ENCODE measurements around the gene SLC41A3.
"Not testable (repeated sequence)": the region's sequence is repeated elsewhere in the genome, so short reads cannot be mapped to it uniquely, and the experiment has no call there.

SLC41A3 gene

GRCh38 chr3:126057936-126058335, 26.0 kb downstream of the SLC41A3 start:
- no peak overlapping the region for H3K27ac ChIP-seq
- no peak for DNase-seq (ENCODE audit: low read depth, low spot score)

GRCh38 chr3:126057501-126057819, 26.5 kb downstream of the SLC41A3 start:
- no peak overlapping the region for H3K27ac ChIP-seq
- no peak for DNase-seq (ENCODE audit: low read depth, low spot score)

GRCh38 chr3:126056681-126057500, 27.0 kb downstream of the SLC41A3 start:
- H3K27ac ChIP-seq, result no peak overlapping the region
- DNase-seq (ENCODE audit: low read depth, low spot score), result no peak

DNA sequence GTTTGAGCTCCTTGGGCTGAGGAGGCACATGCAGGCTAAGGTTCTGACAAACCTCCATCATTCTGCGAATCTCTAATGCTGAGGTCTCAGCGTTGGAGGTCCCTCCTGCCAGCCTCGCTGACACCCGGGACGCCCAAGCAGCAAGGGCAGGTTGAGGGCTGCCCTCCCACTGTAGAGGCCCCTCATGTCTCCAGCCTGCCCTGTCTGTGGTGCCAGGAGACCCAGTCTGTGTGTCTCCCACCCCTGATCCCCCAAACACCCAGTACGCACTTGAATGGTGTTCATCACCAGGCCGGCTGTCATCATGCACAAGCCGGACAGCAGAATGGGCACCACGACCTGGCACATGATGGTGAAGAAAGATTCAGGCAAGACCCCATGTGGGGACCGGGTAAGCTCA, 27.8 kb downstream of the SLC41A3 start:
- DNase-seq (ENCODE audit: low read depth, low spot score), result no peak
- H3K27ac ChIP-seq, result no peak overlapping the region

- no peak overlapping the region for H3K27ac ChIP-seq
- DNase-seq (ENCODE audit: low read depth, low spot score), result no peak
Measured at GRCh38 chr3:126054870-126055269, 29.1 kb downstream of the SLC41A3 start.

GRCh38 chr3:126053949-126054569, 29.9 kb downstream of the SLC41A3 start:
- H3K27ac ChIP-seq, result no peak overlapping the region
- DNase-seq (ENCODE audit: low read depth, low spot score), result no peak

- no peak for DNase-seq (ENCODE audit: low read depth, low spot score)
- no peak overlapping the region for H3K27ac ChIP-seq
Measured at GRCh38 chr3:126053513-126053912, 30.4 kb downstream of the SLC41A3 start.

GRCh38 chr3:126052196-126053058, 31.5 kb downstream of the SLC41A3 start:
- no peak overlapping the region for H3K27ac ChIP-seq
- no peak for DNase-seq (ENCODE audit: low read depth, low spot score)

DNA sequence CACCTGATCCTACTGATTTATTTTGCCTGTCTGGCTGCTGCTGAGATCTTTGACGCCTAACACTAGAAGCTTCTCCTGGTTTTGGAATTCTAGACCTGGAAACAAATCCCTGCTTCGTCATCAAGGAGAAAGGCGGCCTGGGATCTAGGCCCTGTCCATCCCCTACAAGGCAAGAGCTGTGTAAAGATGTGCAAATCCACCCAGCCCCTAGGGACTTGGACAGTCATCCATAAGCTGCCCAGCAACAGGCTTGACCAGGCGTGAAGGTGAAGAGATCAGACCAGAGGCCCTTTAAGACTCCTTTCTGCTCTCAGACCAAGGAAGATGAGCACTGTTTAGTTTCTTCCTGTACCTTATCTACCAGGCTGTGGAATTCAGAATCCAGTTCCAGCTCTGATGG, 32.2 kb downstream of the SLC41A3 start:
- no peak for DNase-seq (ENCODE audit: low read depth, low spot score)

DNA sequence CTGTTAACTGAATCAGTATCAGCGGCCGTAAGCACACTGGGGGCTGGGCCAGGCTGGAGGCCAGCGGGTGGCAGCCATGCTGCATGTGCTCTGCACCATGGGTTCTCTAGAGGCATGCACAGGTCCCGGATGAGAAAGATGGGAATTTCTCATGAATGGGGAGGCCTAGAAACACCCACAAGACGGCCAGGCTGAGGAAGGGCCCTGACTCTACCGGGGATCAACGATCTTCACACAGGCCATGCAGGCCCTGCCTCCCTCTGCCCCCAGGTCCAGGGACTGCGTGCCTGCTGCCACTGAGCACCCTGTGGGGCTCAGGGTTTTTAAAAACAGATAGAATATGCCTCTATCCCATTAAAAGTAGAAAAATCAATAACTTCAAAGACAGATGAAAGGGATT, 32.7 kb downstream of the SLC41A3 start:
- DNase-seq (ENCODE audit: low read depth, low spot score), result no peak
- no peak overlapping the region for H3K27ac ChIP-seq

More for the DNA sequence above, 32.2 kb downstream of the SLC41A3 start:
- no peak overlapping the region for H3K27ac ChIP-seq

DNA sequence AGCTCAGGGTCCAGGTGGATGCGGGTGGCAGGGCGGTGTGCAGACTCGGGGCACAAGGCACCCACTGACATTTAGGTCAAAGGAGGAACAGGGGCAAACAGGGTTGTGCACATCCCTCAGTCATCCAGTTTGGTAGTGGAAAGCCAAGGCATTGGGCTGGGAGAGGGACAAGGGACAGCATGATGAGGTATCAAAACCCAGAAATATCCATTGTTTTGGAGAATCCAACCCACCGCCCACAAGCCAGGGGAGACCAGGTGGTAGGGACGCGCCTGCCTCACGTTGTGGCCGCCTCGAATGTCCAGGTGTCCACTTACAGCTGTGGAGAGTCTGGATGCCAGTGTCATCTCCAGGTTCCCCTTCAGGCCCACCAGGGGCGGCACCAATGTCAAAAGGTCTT, 33.3 kb downstream of the SLC41A3 start:
- DNase-seq (ENCODE audit: low read depth, low spot score), result no peak
- no peak overlapping the region for H3K27ac ChIP-seq

DNA sequence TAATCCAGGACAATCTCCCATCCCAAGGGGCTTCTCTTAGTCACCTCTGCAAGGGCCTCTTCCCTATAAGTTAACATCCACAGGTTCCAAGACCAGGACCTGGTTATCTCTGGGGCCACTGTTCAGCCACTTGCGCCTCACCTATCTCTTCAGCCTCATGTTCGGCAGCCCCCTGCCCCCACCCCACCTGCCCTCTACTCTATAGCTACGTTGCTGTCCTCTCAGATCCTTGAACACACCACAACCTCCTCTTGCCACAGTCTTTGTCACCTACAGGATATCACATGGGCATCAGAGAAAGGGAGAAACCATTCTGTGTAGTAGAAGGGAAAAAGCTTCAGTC, 33.9 kb downstream of the SLC41A3 start:
- DNase-seq (ENCODE audit: low read depth, low spot score), result no peak
- no peak overlapping the region for H3K27ac ChIP-seq

DNA sequence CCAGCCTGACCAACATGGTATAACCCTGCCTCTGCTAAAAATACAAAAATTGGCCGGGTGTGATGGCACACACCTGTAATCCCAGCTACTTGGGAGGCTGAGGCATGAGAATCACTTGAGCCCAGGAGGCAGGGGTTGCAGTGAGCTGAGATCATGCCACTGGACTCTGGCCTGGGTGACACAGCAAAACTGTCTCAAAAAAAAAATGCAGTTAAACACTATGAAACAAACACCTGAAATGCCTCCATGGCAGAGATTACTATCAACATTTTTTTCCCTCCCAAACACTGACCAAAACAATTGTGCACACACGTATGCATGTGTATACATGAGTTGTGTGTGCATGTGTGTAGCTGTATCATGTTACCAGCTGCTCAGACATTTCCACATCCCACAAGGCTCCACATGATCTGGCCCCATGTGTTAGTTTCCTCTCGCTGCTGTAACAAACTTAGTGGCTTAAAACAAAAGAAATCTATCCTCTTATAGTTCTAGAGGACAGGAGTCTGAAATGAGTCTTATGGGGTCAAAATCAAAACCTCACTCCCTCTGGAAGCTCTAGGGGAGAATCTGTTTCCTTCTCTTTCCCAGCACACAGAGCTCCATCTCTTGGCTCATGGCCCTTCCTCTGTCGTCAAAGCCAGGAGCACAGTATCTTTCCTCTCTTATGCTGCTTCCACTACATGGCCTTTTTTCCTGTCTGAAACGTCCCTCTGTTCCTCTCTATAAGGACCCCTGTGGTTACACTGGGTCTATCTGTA, 34.5 kb downstream of the SLC41A3 start:
- H3K27ac ChIP-seq, result no peak overlapping the region
- DNase-seq (ENCODE audit: low read depth, low spot score), result no peak

DNA sequence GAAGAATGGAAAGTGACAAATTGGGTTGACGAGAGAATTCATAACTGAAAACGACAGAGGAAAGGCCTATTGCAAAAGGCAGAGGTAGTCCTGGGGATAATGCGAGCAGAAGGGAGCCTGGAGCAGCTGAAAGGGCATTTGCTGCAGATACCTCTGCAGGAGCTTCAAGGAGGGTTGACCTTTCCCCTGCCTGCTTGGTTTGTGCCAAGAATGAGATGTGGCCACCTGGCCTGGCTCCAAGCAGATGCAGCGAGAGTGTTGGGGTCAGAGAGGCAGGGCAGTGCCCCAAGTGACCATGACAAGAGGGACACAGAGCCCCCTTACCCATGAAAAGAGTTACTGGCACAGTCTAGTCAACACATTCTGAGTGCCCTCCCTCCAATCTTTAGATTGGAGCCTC, 43.5 kb downstream of the SLC41A3 start:
- no peak overlapping the region for H3K27ac ChIP-seq
- no peak for DNase-seq (ENCODE audit: low read depth, low spot score)

DNA sequence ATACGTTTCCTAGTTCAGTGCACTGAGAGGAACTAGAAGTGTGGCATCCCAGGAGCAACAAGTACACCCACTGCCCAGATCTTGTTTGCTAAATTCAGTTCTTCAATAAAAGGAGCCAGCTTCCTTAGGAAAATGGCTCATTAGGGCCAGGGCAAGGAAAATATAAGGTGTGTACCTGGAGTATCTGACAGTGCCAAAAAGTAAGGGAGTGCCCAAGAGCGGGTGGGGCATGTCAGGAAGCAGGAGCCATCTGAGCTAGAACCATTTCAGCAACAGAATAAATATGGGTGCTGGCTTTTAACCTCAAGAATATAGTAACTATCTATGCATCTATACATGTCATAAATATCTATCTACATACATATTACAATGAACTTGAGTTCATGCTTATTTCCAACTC, 44.1 kb downstream of the SLC41A3 start:
- H3K27ac ChIP-seq, result no peak overlapping the region
- no peak for DNase-seq (ENCODE audit: low read depth, low spot score)

DNA sequence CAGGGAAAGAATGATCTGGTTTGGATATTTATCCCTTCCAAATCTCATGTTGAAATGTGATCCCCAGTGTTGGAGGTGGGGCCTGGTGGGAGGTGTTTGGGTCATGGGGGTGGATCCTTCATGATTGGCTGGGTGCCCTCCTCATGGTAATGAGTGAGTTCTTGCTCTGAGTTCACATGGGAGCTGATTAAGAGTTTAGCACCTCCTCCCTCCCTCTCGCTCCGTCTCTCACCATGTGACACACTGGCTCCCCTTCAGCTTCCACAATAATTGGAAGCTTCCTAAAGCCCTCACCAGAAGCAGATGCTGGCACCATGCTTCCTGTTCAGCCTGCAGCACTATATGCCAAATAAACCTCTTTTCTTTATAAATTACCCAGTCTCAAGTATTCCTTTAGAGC, 45.1 kb downstream of the SLC41A3 start:
- not testable (repeated sequence) for DNase-seq (ENCODE audit: low read depth, low spot score); H3K27ac ChIP-seq

GRCh38 chr3:126036056-126036549, 47.8 kb downstream of the SLC41A3 start:
- DNase-seq (ENCODE audit: low read depth, low spot score), result no peak
- no peak overlapping the region for H3K27ac ChIP-seq

GRCh38 chr3:126035362-126036050, 48.4 kb downstream of the SLC41A3 start:
- DNase-seq (ENCODE audit: low read depth, low spot score), result no peak
- H3K27ac ChIP-seq, result no peak overlapping the region

DNA sequence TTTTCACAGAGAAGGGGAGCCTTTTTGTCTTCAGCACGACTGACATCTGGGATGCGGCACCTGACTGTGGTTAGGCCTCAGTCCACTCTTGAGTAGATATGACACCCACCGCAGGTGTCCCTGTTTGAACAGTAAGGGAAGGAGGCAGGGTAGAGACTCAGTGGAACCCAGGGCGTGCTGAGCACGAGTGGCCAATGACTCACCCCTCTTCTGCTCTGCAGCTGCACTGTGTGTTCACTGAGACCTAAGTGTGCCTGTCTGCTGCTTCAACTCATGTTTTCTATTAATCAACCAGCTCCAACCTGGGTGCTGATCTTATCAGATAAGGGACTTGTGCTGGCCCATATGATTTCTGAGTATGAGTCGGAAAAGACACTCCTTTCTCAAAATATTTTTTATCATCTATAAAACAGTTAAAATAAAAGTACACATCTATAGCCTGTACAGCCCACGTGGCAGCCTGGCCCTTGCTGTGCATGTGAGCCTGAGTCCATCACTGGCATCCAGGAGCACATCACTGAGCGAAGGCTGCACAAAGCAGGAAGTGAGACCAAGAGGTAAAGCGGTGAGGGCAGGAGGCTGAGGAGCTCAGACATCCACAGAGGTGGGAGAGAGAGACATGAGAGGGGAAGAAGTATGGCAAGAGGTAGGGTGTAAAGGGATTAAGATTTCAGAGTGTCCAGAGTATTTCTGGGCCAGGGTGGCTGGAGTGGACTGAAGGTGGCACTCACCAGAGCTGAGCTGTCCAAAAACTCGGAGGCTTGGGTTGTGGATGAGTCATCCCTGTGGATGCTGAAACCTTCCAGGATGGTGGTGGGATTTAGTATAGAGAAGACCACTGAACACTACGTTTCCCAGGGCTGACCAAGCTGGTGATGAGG, 49.2 kb downstream of the SLC41A3 start:
- no peak overlapping the region for H3K27ac ChIP-seq
- DNase-seq (ENCODE audit: low read depth, low spot score), result no peak

Measured in epithelial cell of prostate (primary cell).